ENCODE results near the gene TMEM30B.

TMEM30B gene

GRCh38 chr14:61298824-61299223 lies 17.7 kb upstream of the TMEM30B start:
- DNase-seq: no peak

GRCh38 chr14:61297581-61297980 lies 16.4 kb upstream of the TMEM30B start:
- DNase-seq: no peak

- DNase-seq: no peak
Measured at GRCh38 chr14:61296719-61297502, 15.8 kb upstream of the TMEM30B start.

- DNase-seq: no peak
Measured at GRCh38 chr14:61296151-61296550, 15.0 kb upstream of the TMEM30B start.

GRCh38 chr14:61290701-61291100 lies 9.6 kb upstream of the TMEM30B start:
- no peak for DNase-seq

- DNase-seq: no peak
Measured at GRCh38 chr14:61288720-61289119, 7.6 kb upstream of the TMEM30B start.

- no peak for DNase-seq
Measured at GRCh38 chr14:61288228-61288627, 7.1 kb upstream of the TMEM30B start.

- DNase-seq: no peak
Measured at GRCh38 chr14:61287196-61287595, 6.1 kb upstream of the TMEM30B start.

GRCh38 chr14:61285364-61285763 lies 4.2 kb upstream of the TMEM30B start:
- no peak for DNase-seq

- no peak for DNase-seq
Measured at GRCh38 chr14:61284001-61284400, 2.9 kb upstream of the TMEM30B start.

- no peak for DNase-seq
Measured at GRCh38 chr14:61282746-61283145, 1.6 kb upstream of the TMEM30B start.

GRCh38 chr14:61281948-61282275 lies 774 bp upstream of the TMEM30B start:
- DNase-seq: peak; percentile 71

GRCh38 chr14:61280526-61281185 lies 482 bp downstream of the TMEM30B start:
- peak; percentile 82 for DNase-seq

- DNase-seq: peak; percentile 34
Measured at GRCh38 chr14:61280092-61280525, 1.0 kb downstream of the TMEM30B start.

- DNase-seq: peak; percentile 50
Measured at GRCh38 chr14:61279082-61279481, 2.1 kb downstream of the TMEM30B start.

GRCh38 chr14:61277784-61278183 lies 3.4 kb downstream of the TMEM30B start:
- no peak for DNase-seq

GRCh38 chr14:61277232-61277631 lies 3.9 kb downstream of the TMEM30B start:
- DNase-seq: no peak

GRCh38 chr14:61271552-61271951 lies 9.6 kb downstream of the TMEM30B start:
- no peak for DNase-seq

GRCh38 chr14:61270714-61271113 lies 10.4 kb downstream of the TMEM30B start:
- no peak for DNase-seq

GRCh38 chr14:61269321-61270083 lies 11.6 kb downstream of the TMEM30B start:
- DNase-seq: peak; percentile 85

GRCh38 chr14:61268812-61269211 lies 12.3 kb downstream of the TMEM30B start:
- DNase-seq: no peak

GRCh38 chr14:61266891-61267740 lies 14.0 kb downstream of the TMEM30B start:
- peak; percentile 58 for DNase-seq

GRCh38 chr14:61266436-61266835 lies 14.7 kb downstream of the TMEM30B start:
- no peak for DNase-seq

Measured in right hindlimb (tissue), 1 donor.